Measurements from ENCODE around the gene TXLNA.
"Not testable (repeated sequence)": the region's sequence is repeated elsewhere in the genome, so short reads cannot be mapped to it uniquely, and the experiment has no call there.

The TXLNA gene

GRCh38 chr1:32179443-32180185 is at the start of gene TXLNA:
Gene TXLNA, plus strand, starts transcription at chr1:32179675. Its CDS starts 671 bp downstream, at chr1:32180346.
- DNase-seq = peak; percentile 83

- DNase-seq = not testable (repeated sequence)
Measured at GRCh38 chr1:32133950-32134280, 45.6 kb upstream of the TXLNA start.

GRCh38 chr1:32137111-32137510 is 42.4 kb upstream of the TXLNA start:
- no peak for DNase-seq

DNA sequence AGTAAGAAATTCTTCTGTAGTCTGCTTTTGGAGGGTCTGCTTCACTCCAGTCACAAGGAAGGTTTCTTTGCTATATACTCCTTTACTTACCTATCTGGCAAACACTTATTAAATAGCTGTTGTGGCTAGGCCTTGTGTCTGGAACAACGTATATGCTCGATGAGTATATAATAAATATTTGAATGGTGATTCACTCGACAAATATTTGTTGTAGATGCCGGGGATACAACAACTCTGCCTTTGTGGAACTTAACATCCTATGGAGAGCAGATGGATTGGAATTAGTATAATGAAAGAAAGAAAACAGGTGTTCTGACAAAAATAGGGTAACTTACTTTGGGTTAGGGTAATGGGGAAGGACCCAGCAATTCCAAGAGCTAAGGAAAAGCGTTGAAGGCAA is 40.5 kb upstream of the TXLNA start:
- no peak for DNase-seq

DNA sequence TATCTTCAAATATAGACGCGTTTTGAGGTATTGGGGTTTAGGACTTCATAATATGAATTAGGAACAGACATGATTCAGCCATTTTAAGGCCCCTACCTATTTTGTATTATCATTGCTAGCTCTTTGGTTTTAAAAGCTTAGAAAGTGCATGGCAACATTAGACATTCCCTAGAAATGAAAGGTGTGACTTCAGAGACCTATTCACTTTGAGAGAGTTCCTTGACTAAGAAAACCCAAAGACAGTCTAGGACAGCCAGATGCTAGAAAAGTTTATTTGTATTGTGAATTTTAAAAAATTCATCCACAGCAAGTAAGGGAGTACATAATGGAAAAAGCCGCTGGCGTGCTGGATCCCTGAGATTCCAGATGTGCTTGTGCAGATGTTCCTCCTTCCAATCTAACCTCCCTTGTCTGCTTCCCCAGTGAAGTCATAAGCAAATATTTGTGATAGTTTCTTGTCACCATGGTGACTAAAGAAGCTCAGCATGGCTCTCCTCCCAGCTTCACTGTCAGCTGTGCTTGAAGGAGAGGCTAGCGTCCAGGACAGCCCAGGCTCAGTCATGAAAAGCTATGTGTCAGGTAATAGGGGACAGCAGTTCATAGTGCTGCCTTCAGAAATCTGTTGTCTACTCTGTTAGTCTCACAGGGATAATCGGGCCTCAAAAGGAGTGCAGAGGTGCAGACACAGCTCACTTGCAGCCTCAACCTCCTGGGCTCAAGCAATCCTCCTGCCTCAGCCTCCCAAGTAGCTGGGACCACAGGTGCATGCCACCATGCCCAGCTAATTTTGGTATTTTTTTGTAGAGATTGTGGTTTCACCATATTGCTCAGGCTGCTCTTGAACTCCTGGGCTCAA is 36.8 kb upstream of the TXLNA start:
- DNase-seq = no peak

- not testable (repeated sequence) for DNase-seq
Measured at GRCh38 chr1:32143302-32143695, 36.2 kb upstream of the TXLNA start.

DNA sequence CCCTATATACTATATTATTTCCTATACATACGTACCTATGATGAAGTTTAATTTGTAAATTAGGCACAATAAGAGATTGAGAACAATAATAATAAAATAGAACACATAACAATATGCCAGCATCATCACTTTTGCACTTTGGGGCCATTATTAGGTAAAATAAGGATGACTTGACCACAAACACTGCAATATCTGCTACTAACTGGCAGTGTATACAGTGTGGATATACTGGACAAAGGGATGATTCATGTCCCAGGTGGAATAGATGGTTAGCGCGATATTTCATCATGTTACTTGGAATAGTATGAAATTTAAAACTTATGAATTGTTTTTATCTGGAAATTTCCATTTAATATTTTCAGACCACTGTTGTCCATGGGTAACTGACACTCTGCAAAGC is 35.4 kb upstream of the TXLNA start:
- no peak for DNase-seq

GRCh38 chr1:32147799-32148198 is 31.7 kb upstream of the TXLNA start:
- DNase-seq = not testable (repeated sequence)

- no peak for DNase-seq
Measured at GRCh38 chr1:32150847-32151246, 28.6 kb upstream of the TXLNA start.

GRCh38 chr1:32151319-32151787 is 28.1 kb upstream of the TXLNA start:
- no peak for DNase-seq

DNA sequence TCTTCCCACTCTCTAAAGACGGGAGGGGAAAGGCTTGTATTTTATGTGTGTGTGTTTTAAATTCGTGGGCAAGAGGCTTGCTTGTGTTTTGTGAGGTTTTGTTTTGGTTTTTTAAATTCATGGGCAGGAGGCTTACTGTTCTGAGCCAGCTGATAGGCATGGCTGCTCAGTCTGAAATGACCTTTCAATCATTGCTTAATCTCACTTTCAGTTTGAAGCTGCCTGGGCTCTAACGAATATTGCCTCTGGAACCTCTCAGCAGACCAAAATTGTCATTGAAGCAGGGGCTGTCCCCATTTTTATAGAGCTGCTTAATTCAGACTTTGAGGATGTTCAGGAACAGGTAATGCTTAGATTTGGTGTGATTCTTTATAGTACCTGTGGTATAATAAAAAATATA is 20.3 kb upstream of the TXLNA start:
- no peak for DNase-seq

DNA sequence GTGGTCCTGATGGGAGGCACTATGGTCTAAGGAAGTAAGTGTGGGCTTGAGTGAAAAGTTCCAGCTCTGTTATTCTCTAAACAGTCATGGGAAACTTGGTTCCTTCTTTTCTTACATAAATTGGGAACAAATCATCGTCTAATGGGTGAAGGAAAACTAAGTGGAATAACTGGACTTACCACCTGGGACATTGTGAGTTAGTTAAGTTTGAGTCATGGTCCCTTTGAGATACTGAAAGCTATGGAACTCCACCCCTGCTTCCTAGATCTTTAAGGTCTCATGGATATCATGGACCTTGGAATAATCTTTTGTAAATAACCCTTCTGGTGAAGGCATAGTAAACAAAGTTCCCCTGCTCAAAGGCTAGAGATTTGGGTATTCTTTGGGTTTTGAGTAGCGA is 16.1 kb upstream of the TXLNA start:
- no peak for DNase-seq

- not testable (repeated sequence) for DNase-seq
Measured at GRCh38 chr1:32165633-32166032, 13.8 kb upstream of the TXLNA start.

- no peak for DNase-seq
Measured at GRCh38 chr1:32170991-32171390, 8.5 kb upstream of the TXLNA start.

GRCh38 chr1:32172621-32173245 is 6.7 kb upstream of the TXLNA start:
- DNase-seq = no peak

DNA sequence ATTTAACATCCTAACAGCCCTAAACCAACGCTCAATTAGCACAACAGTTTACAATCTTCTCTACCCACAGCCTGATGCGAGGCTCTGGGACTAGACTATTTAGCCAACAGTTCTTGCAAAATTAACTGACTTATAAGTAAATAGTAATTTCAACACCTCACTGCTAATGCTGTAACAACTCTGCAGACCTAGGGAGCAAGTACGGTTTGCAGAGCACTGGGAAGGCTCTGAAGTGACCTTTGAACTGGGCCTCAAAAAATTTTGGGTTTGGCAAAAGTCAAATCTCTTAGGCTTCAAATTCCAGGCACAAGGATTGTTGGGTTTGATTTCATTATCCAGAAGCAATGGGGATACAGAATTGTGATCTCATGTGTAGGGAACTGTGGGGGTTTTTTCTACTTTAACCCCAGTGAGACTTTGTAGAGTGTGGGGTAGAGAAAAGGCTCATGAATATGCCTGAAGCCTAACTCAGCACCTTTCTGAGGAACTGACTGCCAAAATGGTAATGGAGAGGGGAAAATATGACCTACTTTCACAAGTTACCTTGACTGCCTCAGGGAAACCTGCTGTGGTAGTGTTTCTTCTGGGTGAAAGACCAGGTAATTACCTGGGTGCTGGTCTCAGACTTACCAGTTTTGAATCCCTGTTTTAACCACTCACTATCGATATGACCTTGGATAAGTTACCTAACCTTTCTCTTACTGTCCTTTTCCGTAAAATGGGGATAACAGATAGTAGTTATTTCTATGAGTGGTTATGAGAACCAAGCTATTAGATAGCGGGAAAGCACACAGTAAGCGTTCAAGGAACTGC is 889 bp upstream of the TXLNA start:
- DNase-seq = no peak

DNA sequence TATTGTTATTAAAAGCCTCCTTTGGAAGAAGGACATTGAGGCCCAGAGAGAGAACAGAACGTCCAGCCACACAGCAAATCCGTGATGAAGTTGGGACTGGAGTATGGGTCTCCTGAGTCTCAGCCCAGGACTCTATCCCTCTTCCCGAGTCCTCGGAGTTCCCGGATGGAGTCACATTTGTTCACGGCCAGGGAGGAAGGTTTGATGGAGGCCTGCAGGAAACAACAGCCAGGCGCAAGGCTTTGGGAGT is 357 bp upstream of the TXLNA start:
- DNase-seq = no peak

- DNase-seq = no peak
Measured at GRCh38 chr1:32180186-32181060, 948 bp downstream of the TXLNA start.

DNA sequence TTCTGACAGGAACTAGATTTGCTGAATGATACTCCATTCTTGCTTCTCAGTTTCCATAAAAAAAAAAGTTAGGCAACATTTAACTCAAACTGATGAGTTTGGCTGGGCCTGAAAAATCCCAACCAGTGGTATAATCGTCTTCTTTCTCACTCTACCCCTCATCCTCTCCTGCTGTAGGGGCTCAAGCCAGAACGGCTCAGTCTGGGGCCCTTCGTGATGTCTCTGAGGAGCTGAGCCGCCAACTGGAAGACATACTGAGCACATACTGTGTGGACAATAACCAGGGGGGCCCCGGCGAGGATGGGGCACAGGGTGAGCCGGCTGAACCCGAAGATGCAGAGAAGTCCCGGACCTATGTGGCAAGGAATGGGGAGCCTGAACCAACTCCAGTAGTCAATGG is 1.6 kb downstream of the TXLNA start:
- no peak for DNase-seq

- DNase-seq = no peak
Measured at GRCh38 chr1:32181563-32181962, 2.1 kb downstream of the TXLNA start.

- no peak for DNase-seq
Measured at GRCh38 chr1:32182060-32182459, 2.6 kb downstream of the TXLNA start.

- DNase-seq = no peak
Measured at GRCh38 chr1:32184650-32185049, 5.2 kb downstream of the TXLNA start.

Measured in activated T-cell treated with anti-CD3 and anti-CD28 coated beads for 4 hours (primary cell).